Esophagus squamous epithelium (tissue), 5 donors: ENCODE data around the gene NPEPPS. TPM values are rescaled to one million over a fixed set of nuclear protein-coding genes. Genes with fewer than 3 reads are reported as not detected.

Experiments
- DNase-seq: peaks from one replicate; lab custom pipeline; 2025; lab: John Stamatoyannopoulos, UW
- H3K27ac ChIP-seq, 4 donors: fragments of 200-600 bp; sonication (generic); one replicate each; pipeline ENCODE4 v1.5.1; 2016 to 2019; ENCODE audit warnings: mild to moderate bottlenecking in 1 of 4
- H3K27me3 ChIP-seq, 4 donors: fragments of 200-600 bp; sonication (generic); 1 replicate in 3 of 4; 2 replicates in 1 of 4; pipeline versions ENCODE4 v1.5.1 to v1.6.0; 2017 to 2021; ENCODE audit warnings: antibody characterized with exemption in 1 of 4
- H3K36me3 ChIP-seq, 3 donors: fragments of 200-600 bp; sonication (generic); one replicate each; pipeline ENCODE4 v1.5.1; 2016 to 2019
- H3K4me1 ChIP-seq, 3 donors: fragments of 200-600 bp; sonication (generic); one replicate each; pipeline ENCODE4 v1.5.1; 2017 to 2019
- H3K4me3 ChIP-seq, 4 donors: fragments of 200-600 bp; sonication (generic); 1 replicate in 3 of 4; 2 replicates in 1 of 4; pipeline ENCODE4 v1.5.1; 2016 to 2019; ENCODE audit warnings: mild to moderate bottlenecking in 2 of 4, moderate library complexity in 1 of 4
- H3K9me3 ChIP-seq, 3 donors: fragments of 200-600 bp; sonication (generic); one replicate each; pipeline ENCODE4 v1.5.1; 2016 to 2019
- CTCF ChIP-seq, 6 experiments: fragments of 450-650 bp in 4 of 6; fragments of 200-600 bp in 2 of 6; sonication (generic) in 2 of 6; IDR thresholded peaks; one replicate each; pipeline ENCODE4 v1.5.1; 2016 to 2019; ENCODE audit warnings: antibody characterized with exemption in 6 of 6, mild to moderate bottlenecking in 4 of 6, moderate library complexity in 4 of 6
- POLR2A ChIP-seq, 4 donors: fragments of 450-650 bp; IDR thresholded peaks; one replicate each; pipeline ENCODE4 v1.6.1; 2017; ENCODE audit warnings: antibody characterized with exemption in 4 of 4, mild to moderate bottlenecking in 4 of 4, moderate library complexity in 3 of 4
- WGBS, 2 donors: methylation state at CpG; one replicate each; pipeline ENCODE4 v1.1.5; 2018; 5-methylcytosine and 5-hydroxymethylcytosine counted together
- intact Hi-C: fragments of 100-400 bp; cut with DNase I; formaldehyde crosslinking; loops from one replicate; pipeline ENCODE4 v1.15.0; 2022
- total RNA-seq, 4 donors: library from RNA; depleted of rRNA; stranded (reverse); fragments of >200 nt; gene quantifications; one replicate each; pipeline ENCODE4 v1.1.0, GENCODE V29; 2016
- donor health status: DM: yes; HTN: yes; CAD: no.

The NPEPPS gene
- total RNA-seq, 4 donors from 2014 or later, result 91.2 to 216 (median 172) TPM

- no peaks in the 10 kb centered on the region for H3K27me3 ChIP-seq
- WGBS, 2 donors, result 0% methylated on average over 18 of the region's 48 CpGs; no CpG with 5 or more reads in 1 of the 2 donors
- DNase-seq, result no peak
- peak overlapping the region; percentile 96 to 99 (median 98) for H3K27ac ChIP-seq
- peaks cover 8 to 64% (median 24%) of the 10 kb centered on the region in 3 donors for H3K4me1 ChIP-seq
- TF ChIP-seq CTCF (IDR thresholded peaks at IDR 0.05) (no peak), POLR2A (IDR thresholded peaks at IDR 0.05) (peak in 1 of 4 donors; percentile 38)
- H3K4me3 ChIP-seq, result peak overlapping the region; percentile 91 to 97 (median 92)
- intact Hi-C loops, result no loop called here
- peaks cover 7 to 35% (median 30%) of the 10 kb centered on the region in 3 donors for H3K36me3 ChIP-seq
- H3K9me3 ChIP-seq, result no peaks in the 10 kb centered on the region
Observed at GRCh38 chr17:47649972-47650524, 119.1 kb downstream of the NPEPPS start.

GRCh38 chr17:47650525-47651522 is 119.9 kb downstream of the NPEPPS start:
- H3K27me3 ChIP-seq, result no peaks in the 10 kb centered on the region
- peaks cover 12 to 43% (median 38%) of the 10 kb centered on the region in 3 donors for H3K36me3 ChIP-seq
- H3K9me3 ChIP-seq, result no peaks in the 10 kb centered on the region
- intact Hi-C loops, result no loop called here
- H3K4me1 ChIP-seq, result peaks cover 8 to 72% (median 25%) of the 10 kb centered on the region in 3 donors
- TF ChIP-seq CTCF (IDR thresholded peaks at IDR 0.05), result no peak
- TF ChIP-seq POLR2A (IDR thresholded peaks at IDR 0.05), result no peak
- peak; percentile 50 for DNase-seq
- 1 to 2% methylated on average over 12 of the region's 39 CpGs for WGBS, 2 donors
- H3K27ac ChIP-seq, result peak overlapping the region; percentile 96 to 99 (median 98)
- H3K4me3 ChIP-seq, result peak overlapping the region; percentile 91 to 97 (median 92)

- WGBS, 2 donors, result 34 to 37% methylated on average over 2 of the region's 2 CpGs
- TF ChIP-seq POLR2A (IDR thresholded peaks at IDR 0.05) (no peak), CTCF (IDR thresholded peaks at IDR 0.05) (no peak)
- DNase-seq, result no peak
- no peaks in the 10 kb centered on the region for H3K27me3 ChIP-seq
- peaks cover 8 to 79% (median 25%) of the 10 kb centered on the region in 3 donors for H3K4me1 ChIP-seq
- H3K9me3 ChIP-seq, result no peaks in the 10 kb centered on the region
- H3K4me3 ChIP-seq, result no peak overlapping the region
- peak overlapping the region in 2 of 4 donors; percentile 97 to 99 for H3K27ac ChIP-seq
- H3K36me3 ChIP-seq, result peaks cover 17 to 52% (median 45%) of the 10 kb centered on the region in 3 donors
- intact Hi-C loops, result no loop called here
Observed at GRCh38 chr17:47651704-47652103, 120.8 kb downstream of the NPEPPS start.

- WGBS, 2 donors, result 84 to 85% methylated on average over 6 of the region's 6 CpGs
- Histone ChIP-seq H3K4me1 (peaks cover 8 to 74% (median 25%) of the 10 kb centered on the region in 3 donors), H3K27ac (no peak overlapping the region), H3K9me3 (no peaks in the 10 kb centered on the region), H3K27me3 (no peaks in the 10 kb centered on the region), H3K4me3 (no peak overlapping the region), H3K36me3 (peaks cover 23 to 61% (median 53%) of the 10 kb centered on the region in 3 donors)
- TF ChIP-seq CTCF (IDR thresholded peaks at IDR 0.05), result no peak
- TF ChIP-seq POLR2A (IDR thresholded peaks at IDR 0.05), result no peak
- intact Hi-C loops, result no loop called here
- DNase-seq, result no peak
Observed at GRCh38 chr17:47652570-47652969, 121.7 kb downstream of the NPEPPS start.
